ENCODE data around the gene TDRKH. TPM values are rescaled to one million over a fixed set of nuclear protein-coding genes. Genes with fewer than 3 reads are reported as not detected.
A peak's percentile ranks its signal among the peaks of the same experiment; 100 is the strongest.

The TDRKH gene
- polyA plus RNA-seq (2012; ENCODE audit: low read depth, missing spikeins): 2.4 TPM

- FAIRE-seq (peak; percentile 99), DNase-seq (ENCODE audit: insufficient read length, low spot score) (peak; percentile 97)
- TF ChIP-seq POU2F2 (IDR thresholded peaks at IDR 0.05; ENCODE audit: low read depth, low read length) (no peak), SPI1 (IDR thresholded peaks at IDR 0.05; ENCODE audit: low read depth, low read length) (no peak), POLR2A (IDR thresholded peaks at IDR 0.05; ENCODE audit: low read depth, low read length) (no peak), PAX5 (IDR thresholded peaks at IDR 0.05; ENCODE audit: insufficient read depth, low read length, severe bottlenecking) (no peak), TAF1 (IDR thresholded peaks at IDR 0.05; ENCODE audit: low read depth, low read length) (no peak), POLR2AphosphoS5 (IDR thresholded peaks at IDR 0.05; ENCODE audit: low read depth, low read length) (no peak)
These were observed at the start of gene TDRKH for GRCh38 chr1:151790071-151790939. TDRKH (minus strand) TSS chr1:151790500; CDS start chr1:151783022, 7,478 bp downstream.

- TF ChIP-seq POU2F2 (IDR thresholded peaks at IDR 0.05; ENCODE audit: low read depth, low read length) (no peak), SPI1 (IDR thresholded peaks at IDR 0.05; ENCODE audit: low read depth, low read length) (no peak), TAF1 (IDR thresholded peaks at IDR 0.05; ENCODE audit: low read depth, low read length) (no peak), POLR2A (IDR thresholded peaks at IDR 0.05; ENCODE audit: low read depth, low read length) (no peak), POLR2AphosphoS5 (IDR thresholded peaks at IDR 0.05; ENCODE audit: low read depth, low read length) (no peak), PAX5 (IDR thresholded peaks at IDR 0.05; ENCODE audit: insufficient read depth, low read length, severe bottlenecking) (no peak)
- FAIRE-seq: peak; percentile 31
- no peak for DNase-seq (ENCODE audit: insufficient read length, low spot score)
These were observed 49.4 kb upstream of the TDRKH start, which contains the start of gene C2CD4D for GRCh38 chr1:151839457-151840403. C2CD4D (minus strand) TSS chr1:151839820; CDS start chr1:151838989, 831 bp downstream.

- TF ChIP-seq PAX5 (IDR thresholded peaks at IDR 0.05; ENCODE audit: insufficient read depth, low read length, severe bottlenecking): no peak
- no peak for TF ChIP-seq SPI1 (IDR thresholded peaks at IDR 0.05; ENCODE audit: low read depth, low read length)
- no peak for TF ChIP-seq TAF1 (IDR thresholded peaks at IDR 0.05; ENCODE audit: low read depth, low read length)
- TF ChIP-seq POU2F2 (IDR thresholded peaks at IDR 0.05; ENCODE audit: low read depth, low read length): no peak
- no peak for TF ChIP-seq POLR2A (IDR thresholded peaks at IDR 0.05; ENCODE audit: low read depth, low read length)
- TF ChIP-seq POLR2AphosphoS5 (IDR thresholded peaks at IDR 0.05; ENCODE audit: low read depth, low read length): no peak
- FAIRE-seq: no peak
- DNase-seq (ENCODE audit: insufficient read length, low spot score): no peak
These were observed 48.7 kb upstream of the TDRKH start for GRCh38 chr1:151839082-151839412.

GRCh38 chr1:151838222-151839081 lies 48.2 kb upstream of the TDRKH start:
- DNase-seq (ENCODE audit: insufficient read length, low spot score) (peak; percentile 53), FAIRE-seq (peak; percentile 69)
- TF ChIP-seq POLR2AphosphoS5 (IDR thresholded peaks at IDR 0.05; ENCODE audit: low read depth, low read length) (no peak), TAF1 (IDR thresholded peaks at IDR 0.05; ENCODE audit: low read depth, low read length) (no peak), PAX5 (IDR thresholded peaks at IDR 0.05; ENCODE audit: insufficient read depth, low read length, severe bottlenecking) (no peak), SPI1 (IDR thresholded peaks at IDR 0.05; ENCODE audit: low read depth, low read length) (no peak), POLR2A (IDR thresholded peaks at IDR 0.05; ENCODE audit: low read depth, low read length) (no peak), POU2F2 (IDR thresholded peaks at IDR 0.05; ENCODE audit: low read depth, low read length) (no peak)

- TF ChIP-seq TAF1 (IDR thresholded peaks at IDR 0.05; ENCODE audit: low read depth, low read length) (no peak), SPI1 (IDR thresholded peaks at IDR 0.05; ENCODE audit: low read depth, low read length) (no peak), POLR2A (IDR thresholded peaks at IDR 0.05; ENCODE audit: low read depth, low read length) (no peak), POU2F2 (IDR thresholded peaks at IDR 0.05; ENCODE audit: low read depth, low read length) (no peak), PAX5 (IDR thresholded peaks at IDR 0.05; ENCODE audit: insufficient read depth, low read length, severe bottlenecking) (no peak), POLR2AphosphoS5 (IDR thresholded peaks at IDR 0.05; ENCODE audit: low read depth, low read length) (no peak)
- no peak for FAIRE-seq
- no peak for DNase-seq (ENCODE audit: insufficient read length, low spot score)
These were observed 47.6 kb upstream of the TDRKH start for GRCh38 chr1:151837884-151838221.

GRCh38 chr1:151837197-151837596 lies 46.9 kb upstream of the TDRKH start:
- TF ChIP-seq PAX5 (IDR thresholded peaks at IDR 0.05; ENCODE audit: insufficient read depth, low read length, severe bottlenecking) (no peak), SPI1 (IDR thresholded peaks at IDR 0.05; ENCODE audit: low read depth, low read length) (no peak), POLR2AphosphoS5 (IDR thresholded peaks at IDR 0.05; ENCODE audit: low read depth, low read length) (no peak)
- DNase-seq (ENCODE audit: insufficient read length, low spot score) (no peak), FAIRE-seq (no peak)

- TF ChIP-seq PAX5 (IDR thresholded peaks at IDR 0.05; ENCODE audit: insufficient read depth, low read length, severe bottlenecking): no peak
- no peak for TF ChIP-seq SPI1 (IDR thresholded peaks at IDR 0.05; ENCODE audit: low read depth, low read length)
- TF ChIP-seq TAF1 (IDR thresholded peaks at IDR 0.05; ENCODE audit: low read depth, low read length): no peak
- no peak for DNase-seq (ENCODE audit: insufficient read length, low spot score)
- no peak for FAIRE-seq
These were observed 45.3 kb upstream of the TDRKH start for GRCh38 chr1:151835596-151835995.

GRCh38 chr1:151834239-151834638 lies 43.9 kb upstream of the TDRKH start:
- no peak for FAIRE-seq
- DNase-seq (ENCODE audit: insufficient read length, low spot score): no peak
- TF ChIP-seq TAF1 (IDR thresholded peaks at IDR 0.05; ENCODE audit: low read depth, low read length) (no peak), POLR2A (IDR thresholded peaks at IDR 0.05; ENCODE audit: low read depth, low read length) (no peak), POU2F2 (IDR thresholded peaks at IDR 0.05; ENCODE audit: low read depth, low read length) (no peak), SPI1 (IDR thresholded peaks at IDR 0.05; ENCODE audit: low read depth, low read length) (no peak), PAX5 (IDR thresholded peaks at IDR 0.05; ENCODE audit: insufficient read depth, low read length, severe bottlenecking) (no peak), POLR2AphosphoS5 (IDR thresholded peaks at IDR 0.05; ENCODE audit: low read depth, low read length) (no peak)
